Hepatocyte (in vitro differentiated cells): ENCODE measurements around the gene CLDN8.

ENCODE experiments used
- EZH2phosphoT487 ChIP-seq: fragments of 200-600 bp; sonication (generic); IDR thresholded peaks from one replicate; pipeline ENCODE4 v1.6.1; 2018; ENCODE audit warnings: antibody characterized with exemption, mild to moderate bottlenecking, low read depth, moderate library complexity; ENCODE audit not compliant: unreplicated experiment, severe bottlenecking
- TF ChIP-seq, protein P1 (sequence below): fragments of 200-600 bp; sonication (generic); IDR thresholded peaks from 2 replicates; pipeline ENCODE4 v1.5.1; 2016; ENCODE audit warnings: antibody characterized with exemption, mild to moderate bottlenecking; ENCODE audit not compliant: poor library complexity

DNA sequence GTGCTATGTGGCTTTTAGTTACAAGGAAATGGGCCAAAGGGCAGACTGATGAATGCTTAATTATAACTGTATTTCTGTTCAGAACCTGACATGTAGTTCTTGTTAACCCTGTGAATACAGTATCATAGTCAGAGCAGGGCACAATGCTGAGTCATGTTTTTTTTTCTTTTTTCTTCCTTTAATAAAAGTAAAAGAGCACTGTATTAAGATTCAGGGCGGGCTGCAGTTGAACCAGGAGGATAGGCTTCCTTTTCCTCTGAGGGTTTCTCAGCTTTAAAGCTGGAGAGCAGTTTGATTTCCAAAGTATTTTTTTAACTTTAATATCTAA is 8.7 kb downstream of the CLDN8 start:
- no peak for TF ChIP-seq EZH2phosphoT487
- TF ChIP-seq, protein P1, sequence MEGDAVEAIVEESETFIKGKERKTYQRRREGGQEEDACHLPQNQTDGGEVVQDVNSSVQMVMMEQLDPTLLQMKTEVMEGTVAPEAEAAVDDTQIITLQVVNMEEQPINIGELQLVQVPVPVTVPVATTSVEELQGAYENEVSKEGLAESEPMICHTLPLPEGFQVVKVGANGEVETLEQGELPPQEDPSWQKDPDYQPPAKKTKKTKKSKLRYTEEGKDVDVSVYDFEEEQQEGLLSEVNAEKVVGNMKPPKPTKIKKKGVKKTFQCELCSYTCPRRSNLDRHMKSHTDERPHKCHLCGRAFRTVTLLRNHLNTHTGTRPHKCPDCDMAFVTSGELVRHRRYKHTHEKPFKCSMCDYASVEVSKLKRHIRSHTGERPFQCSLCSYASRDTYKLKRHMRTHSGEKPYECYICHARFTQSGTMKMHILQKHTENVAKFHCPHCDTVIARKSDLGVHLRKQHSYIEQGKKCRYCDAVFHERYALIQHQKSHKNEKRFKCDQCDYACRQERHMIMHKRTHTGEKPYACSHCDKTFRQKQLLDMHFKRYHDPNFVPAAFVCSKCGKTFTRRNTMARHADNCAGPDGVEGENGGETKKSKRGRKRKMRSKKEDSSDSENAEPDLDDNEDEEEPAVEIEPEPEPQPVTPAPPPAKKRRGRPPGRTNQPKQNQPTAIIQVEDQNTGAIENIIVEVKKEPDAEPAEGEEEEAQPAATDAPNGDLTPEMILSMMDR: no peak
